Amniotic stem cell (primary cell): ENCODE data around the gene RUNDC3A.

Experiments
- DNase-seq: peaks from one replicate; lab custom pipeline; 2025; lab: John Stamatoyannopoulos, UW

The RUNDC3A gene

GRCh38 chr17:44283344-44284023 is 24.9 kb upstream of the RUNDC3A start:
- DNase-seq = no peak

- DNase-seq = no peak
Measured at GRCh38 chr17:44284024-44284400, 24.4 kb upstream of the RUNDC3A start.

GRCh38 chr17:44287651-44288050 is 20.8 kb upstream of the RUNDC3A start:
- DNase-seq = no peak

- DNase-seq = no peak
Measured at GRCh38 chr17:44293509-44294226, 14.7 kb upstream of the RUNDC3A start.

- DNase-seq = no peak
Measured at GRCh38 chr17:44297975-44298374, 10.4 kb upstream of the RUNDC3A start.

- DNase-seq = no peak
Measured at GRCh38 chr17:44304651-44305050, 3.8 kb upstream of the RUNDC3A start.

GRCh38 chr17:44307387-44308186 is 814 bp upstream of the RUNDC3A start:
- no peak for DNase-seq

GRCh38 chr17:44308865-44309264 is 464 bp downstream of the RUNDC3A start:
- DNase-seq = no peak

- no peak for DNase-seq
Measured at GRCh38 chr17:44309472-44309871, 1.1 kb downstream of the RUNDC3A start.

GRCh38 chr17:44310188-44310587 is 1.8 kb downstream of the RUNDC3A start:
- DNase-seq = no peak

- no peak for DNase-seq
Measured at GRCh38 chr17:44310609-44311376, 2.4 kb downstream of the RUNDC3A start.

GRCh38 chr17:44311562-44312181 is 3.3 kb downstream of the RUNDC3A start:
- no peak for DNase-seq

GRCh38 chr17:44312396-44313104 is 4.1 kb downstream of the RUNDC3A start:
- no peak for DNase-seq

GRCh38 chr17:44314031-44314430 is 5.6 kb downstream of the RUNDC3A start:
- no peak for DNase-seq

GRCh38 chr17:44314524-44314868 is 6.1 kb downstream of the RUNDC3A start:
- no peak for DNase-seq

GRCh38 chr17:44314869-44315661 is 6.7 kb downstream of the RUNDC3A start:
- no peak for DNase-seq

GRCh38 chr17:44315760-44316731 is 7.6 kb downstream of the RUNDC3A start:
- no peak for DNase-seq

GRCh38 chr17:44317545-44317944 is 9.1 kb downstream of the RUNDC3A start:
- DNase-seq = no peak
